CMK (cell line): ENCODE results near the gene ACTG1.

Experiments used
- DNase-seq: peaks from one replicate; pipeline ENCODE4 v3.0.0-alpha.2; 2010; ENCODE audit warnings: low read depth

Gene ACTG1

GRCh38 chr17:81517339-81518112, 4.9 kb upstream of the ACTG1 start:
- no peak for DNase-seq

GRCh38 chr17:81517009-81517338, 4.4 kb upstream of the ACTG1 start:
- no peak for DNase-seq

GRCh38 chr17:81516439-81516838, 3.8 kb upstream of the ACTG1 start:
- DNase-seq, result no peak

- no peak for DNase-seq
Measured at GRCh38 chr17:81515530-81516041, 3.0 kb upstream of the ACTG1 start.

- no peak for DNase-seq
Measured at GRCh38 chr17:81514739-81515529, 2.3 kb upstream of the ACTG1 start.

- no peak for DNase-seq
Measured at GRCh38 chr17:81514489-81514738, 1.8 kb upstream of the ACTG1 start.

GRCh38 chr17:81513753-81514488, 1.3 kb upstream of the ACTG1 start:
- no peak for DNase-seq

GRCh38 chr17:81513372-81513752, 763 bp upstream of the ACTG1 start:
- no peak for DNase-seq

- no peak for DNase-seq
Measured at GRCh38 chr17:81511804-81512561, 616 bp downstream of the ACTG1 start.

GRCh38 chr17:81511554-81511803, 1.1 kb downstream of the ACTG1 start:
- DNase-seq, result no peak

GRCh38 chr17:81510785-81511553, 1.6 kb downstream of the ACTG1 start:
- no peak for DNase-seq

- no peak for DNase-seq
Measured at GRCh38 chr17:81509972-81510784, 2.4 kb downstream of the ACTG1 start.

GRCh38 chr17:81509207-81509971, 3.2 kb downstream of the ACTG1 start:
- DNase-seq, result no peak

GRCh38 chr17:81508639-81509206, 3.9 kb downstream of the ACTG1 start:
- DNase-seq, result no peak

GRCh38 chr17:81503619-81504018, 9.0 kb downstream of the ACTG1 start:
- DNase-seq, result no peak

GRCh38 chr17:81502471-81503017, 10.1 kb downstream of the ACTG1 start:
- DNase-seq, result no peak

- DNase-seq, result no peak
Measured at GRCh38 chr17:81500047-81500446, 12.6 kb downstream of the ACTG1 start.

GRCh38 chr17:81499601-81499970, 13.0 kb downstream of the ACTG1 start:
- no peak for DNase-seq

- no peak for DNase-seq
Measured at GRCh38 chr17:81498953-81499600, 13.5 kb downstream of the ACTG1 start.
